ENCODE data around the gene SLC1A2. TPM values are rescaled to one million over a fixed set of nuclear protein-coding genes. Genes with fewer than 3 reads are reported as not detected.
A peak's percentile ranks its signal among the peaks of the same experiment; 100 is the strongest.

The SLC1A2 gene
- total and polyA plus RNA-seq, 3 donors from 2014 or later: 0.74 to 7.5 (median 1.1) TPM

DNA sequence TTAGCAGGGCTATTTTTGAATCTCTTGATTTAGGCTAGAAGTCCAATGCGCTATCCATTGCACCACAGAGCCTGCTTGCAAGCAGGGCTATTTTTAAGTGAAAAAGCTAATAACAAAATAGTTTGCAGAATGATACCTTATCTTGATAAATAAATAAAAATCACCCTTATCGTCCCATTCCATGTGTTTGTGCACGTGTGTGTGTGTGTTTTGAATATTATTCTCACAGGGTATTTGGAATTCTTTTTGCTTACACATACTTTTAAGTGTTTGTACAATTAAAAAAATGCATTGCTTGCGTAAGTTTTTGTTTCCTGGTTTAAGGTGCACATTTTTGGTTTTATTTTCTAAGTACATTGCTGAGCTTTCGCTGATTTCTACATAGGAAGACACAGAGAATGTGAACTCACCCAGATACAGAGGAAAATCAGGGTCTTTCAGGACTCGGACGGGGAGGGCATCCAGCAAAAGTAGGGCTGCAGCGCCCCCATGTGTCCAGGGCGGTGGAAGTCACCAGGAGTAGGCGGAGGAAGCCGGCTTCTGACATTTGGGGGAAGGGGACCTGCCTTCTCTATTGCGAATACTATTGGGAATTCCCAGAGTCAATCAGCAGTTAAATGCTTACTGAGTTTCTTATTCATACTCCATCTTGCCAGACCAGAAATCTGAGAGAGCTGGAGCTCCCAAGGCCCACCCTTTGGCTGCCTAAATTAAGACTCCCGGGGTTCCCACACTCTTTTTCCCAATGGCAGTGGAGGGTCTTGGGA lies 27.3 kb downstream of the SLC1A2 start:
- H3K4me1 ChIP-seq: no peaks in the 10 kb centered on the region
- TF ChIP-seq, protein P1, sequence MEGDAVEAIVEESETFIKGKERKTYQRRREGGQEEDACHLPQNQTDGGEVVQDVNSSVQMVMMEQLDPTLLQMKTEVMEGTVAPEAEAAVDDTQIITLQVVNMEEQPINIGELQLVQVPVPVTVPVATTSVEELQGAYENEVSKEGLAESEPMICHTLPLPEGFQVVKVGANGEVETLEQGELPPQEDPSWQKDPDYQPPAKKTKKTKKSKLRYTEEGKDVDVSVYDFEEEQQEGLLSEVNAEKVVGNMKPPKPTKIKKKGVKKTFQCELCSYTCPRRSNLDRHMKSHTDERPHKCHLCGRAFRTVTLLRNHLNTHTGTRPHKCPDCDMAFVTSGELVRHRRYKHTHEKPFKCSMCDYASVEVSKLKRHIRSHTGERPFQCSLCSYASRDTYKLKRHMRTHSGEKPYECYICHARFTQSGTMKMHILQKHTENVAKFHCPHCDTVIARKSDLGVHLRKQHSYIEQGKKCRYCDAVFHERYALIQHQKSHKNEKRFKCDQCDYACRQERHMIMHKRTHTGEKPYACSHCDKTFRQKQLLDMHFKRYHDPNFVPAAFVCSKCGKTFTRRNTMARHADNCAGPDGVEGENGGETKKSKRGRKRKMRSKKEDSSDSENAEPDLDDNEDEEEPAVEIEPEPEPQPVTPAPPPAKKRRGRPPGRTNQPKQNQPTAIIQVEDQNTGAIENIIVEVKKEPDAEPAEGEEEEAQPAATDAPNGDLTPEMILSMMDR (IDR thresholded peaks at IDR 0.05): peak; percentile 46 to 84 (median 78)
- no peak for TF ChIP-seq POLR2A (IDR thresholded peaks at IDR 0.05)
- no peaks in the 10 kb centered on the region for H3K27me3 ChIP-seq
- no peaks in the 10 kb centered on the region for H3K9me3 ChIP-seq
- H3K4me3 ChIP-seq: no peak overlapping the region
- H3K27ac ChIP-seq: no peak overlapping the region
- peak; percentile 86 for DNase-seq
- intact Hi-C loops (cut with DNase I; ENCODE audit: low total_unique reads): loop anchor here (10.0 kb wide), 1 partner anchor 467 kb away; no protein-coding TSS in a partner anchor
- no peaks in the 10 kb centered on the region for H3K36me3 ChIP-seq (ENCODE audit: low read depth, missing control alignments)
- WGBS, 2 donors: 19 to 20% methylated on average over 11 to 13 of the region's 13 CpGs

DNA sequence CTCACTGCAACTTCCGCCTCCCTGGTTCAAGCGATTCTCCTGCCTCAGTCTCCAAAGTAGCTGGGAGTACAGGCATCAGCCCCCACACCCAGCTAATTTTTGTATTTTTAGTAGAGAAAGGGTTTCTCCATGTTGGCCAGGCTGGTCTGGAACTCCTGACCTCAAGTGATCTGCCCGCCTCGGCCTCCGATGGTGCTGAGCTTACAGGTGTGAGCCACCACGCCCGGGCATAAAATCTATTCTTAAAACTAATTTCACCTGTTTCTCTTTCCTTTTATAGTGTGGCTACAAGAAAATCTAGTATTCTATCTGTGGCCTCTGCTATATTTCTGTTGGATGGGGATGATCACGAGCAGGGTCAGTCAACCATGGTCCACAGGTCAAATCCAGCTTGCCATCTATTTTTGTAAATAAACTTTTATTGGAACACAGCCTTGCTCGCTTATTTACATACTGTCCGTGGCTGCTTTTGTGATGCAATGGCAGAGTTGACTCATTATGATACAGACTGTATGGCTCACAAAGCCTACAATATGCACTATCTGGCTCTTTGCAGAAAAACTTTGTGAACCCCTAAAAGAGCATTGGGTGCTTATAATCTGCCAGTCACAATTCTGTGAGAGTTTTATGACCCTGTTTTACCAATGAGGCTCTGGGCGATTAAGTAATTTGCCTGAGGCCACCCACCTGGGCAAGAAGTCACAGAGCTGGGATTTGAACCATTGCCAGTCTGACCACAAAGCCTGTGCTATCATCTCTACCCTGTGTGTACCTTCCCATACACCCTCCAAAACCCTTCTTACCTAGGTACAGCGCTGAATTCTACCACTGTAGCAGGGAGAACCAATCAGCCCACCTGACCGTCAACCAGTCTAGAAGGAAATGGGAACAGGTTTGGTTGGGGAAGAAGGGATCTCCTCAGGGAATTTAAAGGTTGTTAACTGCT lies 28.3 kb downstream of the SLC1A2 start:
- Histone ChIP-seq H3K4me3 (no peak overlapping the region), H3K27ac (no peak overlapping the region), H3K27me3 (no peaks in the 10 kb centered on the region), H3K36me3 (ENCODE audit: low read depth, missing control alignments) (no peaks in the 10 kb centered on the region), H3K4me1 (no peaks in the 10 kb centered on the region), H3K9me3 (no peaks in the 10 kb centered on the region)
- intact Hi-C loops (cut with DNase I; ENCODE audit: low total_unique reads): loop anchor here (10.0 kb wide), 1 partner anchor 466 kb away; no protein-coding TSS in a partner anchor
- no peak for DNase-seq
- 88 to 91% methylated on average over 13 of the region's 13 CpGs for WGBS, 2 donors
- TF ChIP-seq, protein P1 (IDR thresholded peaks at IDR 0.05): no peak
- TF ChIP-seq POLR2A (IDR thresholded peaks at IDR 0.05): no peak

DNA sequence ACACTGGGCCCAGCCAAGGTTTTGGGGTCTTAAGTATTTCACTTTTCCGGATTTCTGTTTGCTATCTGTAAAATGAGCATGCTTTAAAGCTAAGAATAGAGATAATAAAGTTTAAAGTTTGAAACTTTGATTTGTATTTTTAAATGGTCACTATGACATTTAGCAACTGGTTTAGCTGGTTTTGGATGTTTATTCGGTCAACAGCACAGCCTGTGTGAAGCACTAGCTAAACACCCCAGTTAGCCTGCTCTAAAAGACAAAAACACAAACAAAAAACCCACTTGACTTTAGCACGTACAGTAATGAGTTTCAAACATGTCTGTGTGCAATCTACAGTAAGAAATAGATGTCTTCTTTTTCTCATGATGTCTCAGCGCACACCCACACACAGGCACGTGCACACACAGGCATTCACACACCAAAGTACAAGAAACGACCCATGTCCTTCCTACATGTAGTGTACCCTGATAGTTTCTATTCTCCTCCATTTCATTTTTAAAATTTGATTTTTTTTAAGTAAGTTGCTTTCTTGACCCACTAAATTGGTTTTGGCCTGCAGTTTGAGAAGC lies 29.4 kb downstream of the SLC1A2 start:
- H3K4me3 ChIP-seq: no peak overlapping the region
- no peaks in the 10 kb centered on the region for H3K9me3 ChIP-seq
- no peaks in the 10 kb centered on the region for H3K4me1 ChIP-seq
- intact Hi-C loops (cut with DNase I; ENCODE audit: low total_unique reads): loop anchor here (10.0 kb wide), 1 partner anchor 465 kb away; no protein-coding TSS in a partner anchor
- no peaks in the 10 kb centered on the region for H3K27me3 ChIP-seq
- 77 to 89% methylated on average over 6 of the region's 6 CpGs for WGBS, 2 donors
- TF ChIP-seq POLR2A (IDR thresholded peaks at IDR 0.05): no peak
- TF ChIP-seq, protein P1 (IDR thresholded peaks at IDR 0.05): no peak
- H3K36me3 ChIP-seq (ENCODE audit: low read depth, missing control alignments): no peaks in the 10 kb centered on the region
- no peak for DNase-seq
- no peak overlapping the region for H3K27ac ChIP-seq

DNA sequence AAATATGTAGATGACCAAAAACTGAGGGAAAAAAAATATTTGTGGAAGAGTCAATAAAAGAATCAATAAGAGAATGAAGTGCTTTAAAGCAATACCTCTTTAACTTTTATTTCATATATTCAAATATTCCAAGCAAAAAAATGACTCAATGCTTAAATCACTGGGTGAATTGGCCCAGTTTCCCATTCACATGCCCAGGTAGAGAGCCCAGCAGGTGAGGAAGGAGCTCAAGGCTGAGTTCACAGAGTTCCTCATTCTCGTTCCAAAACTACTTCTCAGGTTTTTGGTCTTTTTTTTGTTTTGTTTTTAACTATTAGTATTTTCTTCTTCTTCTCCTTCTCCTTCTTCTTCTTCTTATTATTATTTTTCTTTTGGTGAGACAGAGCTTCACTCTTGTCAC lies 30.2 kb downstream of the SLC1A2 start:
- no peaks in the 10 kb centered on the region for H3K4me1 ChIP-seq
- no peaks in the 10 kb centered on the region for H3K36me3 ChIP-seq (ENCODE audit: low read depth, missing control alignments)
- no peak overlapping the region for H3K27ac ChIP-seq
- no peak for DNase-seq
- no peaks in the 10 kb centered on the region for H3K9me3 ChIP-seq
- intact Hi-C loops (cut with DNase I; ENCODE audit: low total_unique reads): no loop called here
- H3K4me3 ChIP-seq: no peak overlapping the region
- no peaks in the 10 kb centered on the region for H3K27me3 ChIP-seq
- WGBS, 2 donors: 90% methylated on average over 1 of the region's 1 CpG
- TF ChIP-seq, protein P1 (IDR thresholded peaks at IDR 0.05): no peak
- TF ChIP-seq POLR2A (IDR thresholded peaks at IDR 0.05): no peak
